Activated T-cell treated with anti-CD3 and anti-CD28 coated beads, Interleukin-2, amount 50 U/mL, for 72 hours (primary cell): ENCODE measurements around the gene ADAP1. TPM values are rescaled to one million over a fixed set of nuclear protein-coding genes. Genes with fewer than 3 reads are reported as not detected.
A peak's percentile ranks its signal among the peaks of the same experiment; 100 is the strongest.
"Not testable (repeated sequence)": the region's sequence is repeated elsewhere in the genome, so short reads cannot be mapped to it uniquely, and the experiment has no call there.

Experiments used
- ATAC-seq, 2 donors: fragments of 150-1000 bp; cut with Tn5 transposase; replicated peaks in 1 of 2; 2 replicates each; pipeline ENCODE4 v1.10.0; 2021; ENCODE audit warnings: moderate library complexity in 2 of 2, mild to moderate bottlenecking in 1 of 2
- DNase-seq, 2 donors: peaks; one replicate each; pipeline ENCODE4 v3.0.0; 2021 to 2022; ENCODE audit warnings: mixed read lengths in 1 of 2
- H3K27ac Mint-ChIP-seq: one replicate; pipeline ENCODE4 v1.8.0; 2022; ENCODE audit warnings: mild to moderate bottlenecking, moderate library complexity, mixed read lengths
- H3K27me3 Mint-ChIP-seq: one replicate; pipeline ENCODE4 v1.8.0; 2022; ENCODE audit warnings: low read depth, mixed read lengths
- H3K36me3 Mint-ChIP-seq, 2 donors: one replicate each; pipeline ENCODE4 v1.8.0; 2022; ENCODE audit warnings: mixed read lengths in 2 of 2, mild to moderate bottlenecking in 1 of 2; ENCODE audit not compliant: insufficient read depth in 2 of 2
- H3K4me1 Mint-ChIP-seq: one replicate; pipeline ENCODE4 v1.8.0; 2022; ENCODE audit warnings: low read depth, mixed read lengths
- H3K4me3 Mint-ChIP-seq, 2 donors: one replicate each; pipeline ENCODE4 v1.8.0; 2022; ENCODE audit warnings: mild to moderate bottlenecking in 2 of 2, mixed read lengths in 2 of 2, moderate library complexity in 2 of 2
- H3K9me3 Mint-ChIP-seq, 2 donors: one replicate each; pipeline ENCODE4 v1.8.0; 2022; ENCODE audit warnings: mixed read lengths in 2 of 2
- total RNA-seq, 2 donors: library from RNA; stranded (reverse); gene quantifications; one replicate each; pipeline ENCODE4 v1.2.3, GENCODE V29; 2022

Gene ADAP1
- total RNA-seq, 2 donors from 2014 or later: 11.1 to 29.4 TPM

GRCh38 chr7:953547-954327 lies 743 bp downstream of the ADAP1 start:
- DNase-seq: no peak
- H3K27ac Mint-ChIP-seq: no peak overlapping the region

GRCh38 chr7:952548-953441 lies 1.7 kb downstream of the ADAP1 start:
- peaks cover 0 to 2% of the 10 kb centered on the region in 2 donors for H3K36me3 Mint-ChIP-seq
- peak overlapping the region; percentile 40 to 42 for H3K4me3 Mint-ChIP-seq
- ATAC-seq (no peak), DNase-seq (no peak)
- no peaks in the 10 kb centered on the region for H3K9me3 Mint-ChIP-seq
- H3K27me3 Mint-ChIP-seq: no peaks in the 10 kb centered on the region
- no peaks in the 10 kb centered on the region for H3K4me1 Mint-ChIP-seq
- no peak overlapping the region for H3K27ac Mint-ChIP-seq

More at GRCh38 chr7:953547-954327, 743 bp downstream of the ADAP1 start:
- Mint-ChIP-seq H3K9me3 (no peaks in the 10 kb centered on the region), H3K36me3 (peaks cover 0 to 2% of the 10 kb centered on the region in 2 donors), H3K4me1 (no peaks in the 10 kb centered on the region), H3K4me3 (peak overlapping the region; percentile 31 to 42), H3K27me3 (no peaks in the 10 kb centered on the region)
- ATAC-seq: peak; percentile 21 to 33

DNA sequence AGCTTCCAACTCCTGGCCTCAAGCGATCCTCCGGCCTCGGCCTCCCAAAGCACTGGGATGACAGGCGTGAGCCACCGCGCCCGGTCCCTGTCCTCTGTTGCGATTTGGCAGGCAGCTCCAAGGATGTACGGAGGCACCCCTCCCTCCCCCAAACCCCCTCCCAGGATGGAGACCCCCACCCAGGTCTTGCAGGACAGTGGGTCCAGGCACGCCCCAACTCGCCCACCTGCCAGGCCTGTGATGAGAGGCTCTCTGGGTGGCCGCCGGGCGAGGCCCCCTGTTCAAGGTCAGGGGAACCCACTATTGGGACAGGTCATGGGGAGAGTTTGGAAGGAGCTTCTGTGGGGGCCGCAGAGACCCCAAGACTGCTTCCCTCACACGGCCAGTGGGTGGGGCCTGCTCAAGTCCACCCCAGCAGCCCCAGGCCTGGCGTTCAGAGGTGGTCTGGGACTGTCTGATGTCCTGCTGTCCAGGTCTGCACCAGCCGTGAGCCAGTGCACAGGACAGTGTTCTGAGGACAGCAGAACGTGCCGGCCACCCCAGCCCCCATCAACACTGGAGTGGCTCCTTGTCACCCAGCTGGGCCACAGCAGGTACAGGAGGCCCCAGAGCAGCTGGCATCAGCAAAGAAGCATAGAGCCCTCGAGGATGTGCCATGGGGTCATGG lies 2.5 kb downstream of the ADAP1 start:
- Mint-ChIP-seq H3K4me1 (no peaks in the 10 kb centered on the region), H3K27ac (no peak overlapping the region), H3K27me3 (no peaks in the 10 kb centered on the region), H3K9me3 (no peaks in the 10 kb centered on the region), H3K36me3 (peaks cover 0 to 2% of the 10 kb centered on the region in 2 donors), H3K4me3 (peak overlapping the region in 1 of 2 donors; percentile 40)
- ATAC-seq: no peak
- no peak for DNase-seq

- Mint-ChIP-seq H3K4me3 (no peak overlapping the region), H3K9me3 (no peaks in the 10 kb centered on the region), H3K4me1 (no peaks in the 10 kb centered on the region), H3K27me3 (no peaks in the 10 kb centered on the region), H3K36me3 (peaks cover 0 to 2% of the 10 kb centered on the region in 2 donors), H3K27ac (no peak overlapping the region)
- DNase-seq (no peak), ATAC-seq (no peak)
Measured at GRCh38 chr7:949021-949934, 5.2 kb downstream of the ADAP1 start.

DNA sequence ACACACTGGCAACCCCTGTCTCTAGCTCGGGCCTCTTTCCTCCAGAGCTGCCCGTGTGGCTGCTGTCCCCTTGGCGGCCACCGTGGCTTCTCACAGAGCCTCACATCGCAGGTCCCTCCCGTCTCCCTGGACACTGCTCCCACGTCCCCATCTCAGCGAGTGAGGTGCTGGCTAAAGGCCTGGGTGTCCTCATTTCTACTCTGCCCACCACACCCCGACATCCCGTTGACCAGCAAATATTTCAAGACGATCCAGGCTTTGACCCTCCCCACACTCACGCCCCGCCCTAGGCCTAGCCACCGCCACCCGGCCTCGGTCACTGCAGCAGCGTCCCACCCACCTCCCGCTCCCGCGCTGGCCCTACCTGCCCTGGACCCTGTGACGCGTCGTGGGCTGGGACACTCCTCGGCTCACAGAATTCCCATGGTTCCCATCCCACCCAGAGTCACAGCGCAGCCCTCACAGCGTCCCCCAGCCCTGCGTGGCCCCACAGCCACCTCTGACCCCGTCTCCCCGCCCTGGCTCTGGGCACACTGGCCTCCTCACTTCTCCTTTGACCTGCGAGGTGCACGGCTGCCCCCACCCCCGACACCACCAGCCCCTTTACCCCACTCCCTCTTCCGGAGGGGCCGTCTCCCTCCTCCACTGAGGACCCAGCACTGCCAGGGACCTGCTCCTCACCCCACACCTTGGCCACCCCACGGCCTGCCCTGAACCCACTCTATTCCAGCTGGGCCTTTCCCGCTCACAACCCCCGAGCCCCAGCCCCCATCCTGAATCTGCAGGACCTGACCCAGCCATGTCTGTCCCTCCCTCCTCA lies 6.9 kb downstream of the ADAP1 start:
- H3K27me3 Mint-ChIP-seq: no peaks in the 10 kb centered on the region

DNA sequence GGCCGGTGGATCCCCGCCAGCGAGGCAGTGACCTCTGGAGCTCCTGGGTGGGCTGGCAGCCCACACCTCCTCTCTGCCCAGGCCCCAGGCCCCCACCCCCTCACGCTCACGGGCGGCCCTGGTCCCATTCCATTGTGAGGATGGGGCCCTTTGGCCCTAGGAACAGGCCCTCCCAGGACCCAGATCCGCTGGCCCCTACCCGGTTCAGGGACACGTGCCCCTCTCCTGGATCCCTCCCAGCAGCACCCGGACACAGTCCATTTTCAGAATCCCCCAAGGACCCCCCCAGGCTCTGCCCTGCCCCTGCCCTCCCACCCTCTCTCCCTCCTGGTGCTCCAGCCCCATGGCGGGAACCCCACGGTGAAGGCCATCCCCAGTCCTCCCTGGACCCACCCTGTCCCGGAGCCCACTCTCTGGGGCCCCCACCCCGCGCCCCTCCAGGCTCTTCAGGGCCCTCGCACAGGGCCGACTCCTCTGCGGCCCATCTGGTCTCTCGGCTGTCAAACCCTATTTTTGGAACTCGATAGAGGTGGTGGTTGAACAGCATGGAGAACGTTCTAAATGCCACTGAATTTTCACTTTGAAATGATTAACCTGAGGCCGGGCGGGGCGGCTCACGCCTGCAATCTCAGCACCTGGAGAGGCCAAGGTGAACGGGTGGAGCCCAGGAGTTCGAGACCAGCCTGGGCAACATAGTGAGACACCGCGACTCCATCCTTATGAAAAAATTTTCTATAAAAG lies 8.1 kb downstream of the ADAP1 start:
- Mint-ChIP-seq H3K9me3 (peaks cover 0 to 2% of the 10 kb centered on the region in 2 donors), H3K4me3 (no peak overlapping the region), H3K27me3 (no peaks in the 10 kb centered on the region), H3K36me3 (peaks cover 0 to 9% of the 10 kb centered on the region in 2 donors), H3K4me1 (peaks cover 5% of the 10 kb centered on the region), H3K27ac (no peak overlapping the region)
- ATAC-seq (no peak), DNase-seq (no peak)

More for the DNA sequence above, 6.9 kb downstream of the ADAP1 start:
- Mint-ChIP-seq H3K27ac (no peak overlapping the region), H3K36me3 (peaks cover 0 to 2% of the 10 kb centered on the region in 2 donors), H3K4me1 (no peaks in the 10 kb centered on the region), H3K4me3 (no peak overlapping the region), H3K9me3 (no peaks in the 10 kb centered on the region)
- ATAC-seq (no peak), DNase-seq (no peak)

DNA sequence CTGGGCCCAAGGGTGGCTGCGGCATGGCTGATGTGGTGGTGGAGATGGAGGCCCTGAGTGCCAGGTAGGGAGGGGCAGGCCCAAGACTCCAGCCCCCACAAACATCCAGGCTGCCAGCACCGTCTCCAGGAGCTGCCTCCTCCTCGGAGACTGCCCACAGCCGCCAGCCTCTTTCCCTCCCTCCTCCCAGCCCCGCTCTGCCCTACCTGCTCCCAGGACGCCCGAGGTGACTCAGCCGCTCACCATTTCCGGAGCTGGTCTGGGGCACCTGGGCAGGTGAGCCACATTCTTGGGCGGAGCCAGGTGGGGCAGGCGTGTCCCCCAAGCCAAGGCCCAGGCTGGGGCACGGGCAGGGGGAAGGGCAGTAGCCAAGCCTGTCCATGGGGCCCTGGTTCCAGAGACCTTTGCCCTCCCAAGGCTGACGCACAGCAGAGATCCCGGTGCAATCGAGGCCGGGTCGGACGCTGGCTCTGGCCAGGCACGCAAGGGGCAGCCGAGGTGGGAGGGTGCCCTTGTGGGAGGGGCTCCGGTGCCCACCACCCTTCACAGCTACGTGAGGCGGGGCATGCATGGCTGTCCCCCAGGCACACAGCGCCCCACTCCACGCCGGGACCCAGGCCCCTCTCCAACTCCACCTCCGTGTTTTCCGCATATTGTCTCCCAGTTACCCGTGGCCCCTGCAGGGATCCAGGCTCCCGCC lies 8.8 kb downstream of the ADAP1 start:
- Mint-ChIP-seq H3K4me3 (no peak overlapping the region), H3K9me3 (peaks cover 0 to 2% of the 10 kb centered on the region in 2 donors), H3K27me3 (no peaks in the 10 kb centered on the region), H3K36me3 (peaks cover 4 to 14% of the 10 kb centered on the region in 2 donors), H3K4me1 (peaks cover 12% of the 10 kb centered on the region), H3K27ac (no peak overlapping the region)
- ATAC-seq (no peak), DNase-seq (no peak)

DNA sequence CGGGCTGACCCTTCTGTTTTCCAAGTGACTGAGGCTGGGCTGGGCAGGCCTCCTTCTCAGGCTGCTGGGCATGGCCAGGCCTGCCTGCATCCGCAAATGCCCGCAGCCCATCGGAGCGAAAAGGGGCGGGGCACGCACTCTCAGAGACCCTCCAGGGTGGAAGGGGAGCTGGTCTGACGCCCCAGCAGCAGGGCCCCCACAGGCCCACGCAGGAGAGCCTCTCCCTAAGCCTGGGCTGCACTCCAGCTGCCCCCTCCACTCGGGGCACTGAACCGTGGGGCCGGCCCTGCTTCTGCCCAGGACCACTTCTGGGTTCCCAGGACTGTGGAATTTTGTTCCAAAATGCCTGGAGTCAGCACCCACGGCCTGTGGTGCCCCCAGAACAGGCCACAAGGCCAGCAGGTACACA lies 9.3 kb downstream of the ADAP1 start:
- no peak for DNase-seq
- no peak for ATAC-seq
- no peak overlapping the region for H3K27ac Mint-ChIP-seq

GRCh38 chr7:944744-945143 lies 9.7 kb downstream of the ADAP1 start:
- DNase-seq: no peak
- peaks cover 3 to 7% of the 10 kb centered on the region in 2 donors for H3K9me3 Mint-ChIP-seq
- no peaks in the 10 kb centered on the region for H3K27me3 Mint-ChIP-seq
- no peak for ATAC-seq
- no peak overlapping the region for H3K4me3 Mint-ChIP-seq
- peaks cover 21% of the 10 kb centered on the region for H3K4me1 Mint-ChIP-seq
- H3K36me3 Mint-ChIP-seq: peaks cover 10 to 19% of the 10 kb centered on the region in 2 donors
- H3K27ac Mint-ChIP-seq: no peak overlapping the region

More for the DNA sequence above, 9.3 kb downstream of the ADAP1 start:
- H3K4me3 Mint-ChIP-seq: no peak overlapping the region
- peaks cover under 1 to 5% of the 10 kb centered on the region in 2 donors for H3K9me3 Mint-ChIP-seq
- no peaks in the 10 kb centered on the region for H3K27me3 Mint-ChIP-seq
- H3K36me3 Mint-ChIP-seq: peaks cover 6 to 17% of the 10 kb centered on the region in 2 donors
- H3K4me1 Mint-ChIP-seq: peaks cover 18% of the 10 kb centered on the region

GRCh38 chr7:943793-944192 lies 10.7 kb downstream of the ADAP1 start:
- ATAC-seq, H3K9me3 Mint-ChIP-seq, H3K27ac Mint-ChIP-seq, H3K27me3 Mint-ChIP-seq, H3K4me3 Mint-ChIP-seq, DNase-seq: not testable (repeated sequence)
- peaks cover 11 to 19% of the 10 kb centered on the region in 2 donors for H3K36me3 Mint-ChIP-seq
- H3K4me1 Mint-ChIP-seq: peaks cover 21% of the 10 kb centered on the region
